NT2/D1 (cell line): ENCODE data around the gene TSHZ1.

ENCODE experiments used
- SUZ12 ChIP-seq: IDR thresholded peaks from 2 replicates; pipeline ENCODE4 v1.6.1; 2011; ENCODE audit not compliant: insufficient read length, insufficient read depth; ENCODE audit errors: extremely low read depth
- YY1 ChIP-seq: IDR thresholded peaks from 2 replicates; pipeline ENCODE4 v1.6.1; 2011; ENCODE audit not compliant: insufficient read length, insufficient read depth
- ZNF274 ChIP-seq: IDR thresholded peaks from 2 replicates; pipeline ENCODE4 v1.6.1; 2011; ENCODE audit warnings: mild to moderate bottlenecking, low read depth, low read length

DNA sequence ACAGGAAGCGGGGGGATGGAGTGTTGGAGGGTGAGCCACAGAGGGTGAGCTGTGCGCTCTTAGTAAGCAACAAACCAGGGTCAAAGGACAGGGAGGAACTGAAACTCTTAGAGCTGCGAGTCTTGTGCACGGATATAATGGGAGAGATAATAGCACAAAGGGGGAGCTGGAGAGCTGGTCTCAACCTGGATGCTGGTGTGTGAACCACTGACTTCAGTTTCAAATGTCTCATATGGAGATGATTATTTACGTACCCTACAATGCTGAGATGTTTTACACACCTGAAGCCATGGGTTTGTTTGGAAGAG is 37.5 kb upstream of the TSHZ1 start:
- TF ChIP-seq YY1 (no peak), ZNF274 (no peak), SUZ12 (no peak)
